Nephron progenitor cell (in vitro differentiated cells): ENCODE data around the gene MPST.

Experiments used
- DNase-seq: peaks from one replicate; pipeline ENCODE4 v3.0.0; 2021
- H3K27ac Mint-ChIP-seq: 2 replicates; pipeline ENCODE4 v1.8.0; 2021; ENCODE audit warnings: mild to moderate bottlenecking, moderate library complexity, mixed read lengths
- H3K27me3 Mint-ChIP-seq: 2 replicates; pipeline ENCODE4 v1.8.0; 2021; ENCODE audit warnings: mild to moderate bottlenecking, low read depth, mixed read lengths; ENCODE audit not compliant: poor library complexity
- H3K36me3 Mint-ChIP-seq: 2 replicates; pipeline ENCODE4 v1.8.0; 2021; ENCODE audit warnings: low read depth, mixed read lengths
- H3K4me1 Mint-ChIP-seq: 2 replicates; pipeline ENCODE4 v1.8.0; 2021; ENCODE audit warnings: mixed read lengths
- H3K4me3 Mint-ChIP-seq: 2 replicates; pipeline ENCODE4 v1.8.0; 2021; ENCODE audit warnings: mild to moderate bottlenecking, moderate library complexity, mixed read lengths
- H3K9me3 Mint-ChIP-seq: 2 replicates; pipeline ENCODE4 v1.8.0; 2021; ENCODE audit warnings: mild to moderate bottlenecking, moderate library complexity, mixed read lengths
- CTCF ChIP-seq: fragments of 200-600 bp; sonication (generic); IDR thresholded peaks from 2 replicates; pipeline ENCODE4 v1.5.0; 2021; ENCODE audit warnings: antibody characterized with exemption

The MPST gene

GRCh38 chr22:37033605-37034430 lies 14.3 kb downstream of the MPST start:
- H3K27me3 Mint-ChIP-seq, result peaks cover 11% of the 10 kb centered on the region
- no peak for DNase-seq
- no peak for TF ChIP-seq CTCF
- H3K36me3 Mint-ChIP-seq, result no peaks in the 10 kb centered on the region
- no peak overlapping the region for H3K4me3 Mint-ChIP-seq
- H3K4me1 Mint-ChIP-seq, result peaks cover 30% of the 10 kb centered on the region
- H3K27ac Mint-ChIP-seq, result peak overlapping the region; percentile 68
- H3K9me3 Mint-ChIP-seq, result no peaks in the 10 kb centered on the region

GRCh38 chr22:37036655-37037377 lies 17.3 kb downstream of the MPST start:
- Mint-ChIP-seq H3K9me3 (no peaks in the 10 kb centered on the region), H3K27ac (no peak overlapping the region), H3K36me3 (no peaks in the 10 kb centered on the region), H3K4me1 (peaks cover 33% of the 10 kb centered on the region), H3K4me3 (no peak overlapping the region), H3K27me3 (peaks cover 9% of the 10 kb centered on the region)
- no peak for DNase-seq
- no peak for TF ChIP-seq CTCF

- H3K4me1 Mint-ChIP-seq, result peaks cover 28% of the 10 kb centered on the region
- H3K27me3 Mint-ChIP-seq, result peaks cover 9% of the 10 kb centered on the region
- H3K36me3 Mint-ChIP-seq, result no peaks in the 10 kb centered on the region
- no peaks in the 10 kb centered on the region for H3K9me3 Mint-ChIP-seq
- DNase-seq, result no peak
- no peak overlapping the region for H3K4me3 Mint-ChIP-seq
- TF ChIP-seq CTCF, result no peak
- no peak overlapping the region for H3K27ac Mint-ChIP-seq
These were observed 18.1 kb downstream of the MPST start for GRCh38 chr22:37037669-37038068.

- no peak for TF ChIP-seq CTCF
- Mint-ChIP-seq H3K4me3 (no peak overlapping the region), H3K9me3 (no peaks in the 10 kb centered on the region), H3K36me3 (no peaks in the 10 kb centered on the region), H3K27ac (no peak overlapping the region), H3K4me1 (peaks cover 25% of the 10 kb centered on the region), H3K27me3 (peaks cover 6% of the 10 kb centered on the region)
- DNase-seq, result no peak
These were observed 19.9 kb downstream of the MPST start for GRCh38 chr22:37039466-37039865.

GRCh38 chr22:37043209-37043827 lies 23.8 kb downstream of the MPST start:
- Mint-ChIP-seq H3K4me1 (peaks cover 32% of the 10 kb centered on the region), H3K27me3 (peaks cover 3% of the 10 kb centered on the region), H3K9me3 (no peaks in the 10 kb centered on the region), H3K36me3 (no peaks in the 10 kb centered on the region), H3K4me3 (no peak overlapping the region), H3K27ac (no peak overlapping the region)
- no peak for DNase-seq
- TF ChIP-seq CTCF, result no peak
